SK-N-SH (cell line): ENCODE results near the gene FXR2.

Experiments used
- ELF1 ChIP-seq: IDR thresholded peaks from 2 replicates; pipeline ENCODE4 v1.4.0; 2012
- FOXM1 ChIP-seq: IDR thresholded peaks from 2 replicates; pipeline ENCODE4 v1.4.0; 2012; ENCODE audit warnings: low read depth, mild to moderate bottlenecking
- NFIC ChIP-seq: IDR thresholded peaks from 2 replicates; pipeline ENCODE4 v1.4.0; 2012; ENCODE audit warnings: borderline replicate concordance
- TF ChIP-seq, protein P1 (sequence below): fragments of 200-600 bp; sonication (generic); IDR thresholded peaks from 2 replicates; pipeline ENCODE4 v1.6.1; 2017; ENCODE audit warnings: antibody characterized with exemption, mild to moderate bottlenecking, moderate library complexity
- TF ChIP-seq, protein P2 (sequence below): IDR thresholded peaks from 2 replicates; pipeline ENCODE4 v1.4.0; 2012; ENCODE audit warnings: low read depth, borderline replicate concordance
- TF ChIP-seq, protein P3 (sequence below): IDR thresholded peaks from 2 replicates; pipeline ENCODE4 v1.4.0; 2012; ENCODE audit warnings: low read depth

DNA sequence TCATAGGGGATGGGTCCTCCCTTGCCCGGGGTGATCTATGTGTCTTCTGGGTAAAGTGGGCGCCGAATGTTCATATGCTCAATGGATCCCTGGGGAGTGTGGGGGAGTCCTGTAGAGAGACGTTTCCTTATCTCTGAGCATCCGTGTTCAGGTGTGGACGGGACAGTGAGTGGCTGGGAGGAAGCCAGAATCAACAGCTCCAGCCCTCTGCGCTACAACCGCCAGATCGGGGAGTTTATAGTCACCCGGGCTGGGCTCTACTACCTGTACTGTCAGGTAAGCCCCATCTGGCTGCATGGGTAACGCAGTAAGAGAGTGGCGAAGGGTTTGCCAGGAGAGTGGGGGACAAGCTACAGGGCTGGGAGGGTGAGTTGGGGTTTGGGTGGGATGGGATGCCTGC is 58.1 kb downstream of the FXR2 start:
- TF ChIP-seq, protein P1, sequence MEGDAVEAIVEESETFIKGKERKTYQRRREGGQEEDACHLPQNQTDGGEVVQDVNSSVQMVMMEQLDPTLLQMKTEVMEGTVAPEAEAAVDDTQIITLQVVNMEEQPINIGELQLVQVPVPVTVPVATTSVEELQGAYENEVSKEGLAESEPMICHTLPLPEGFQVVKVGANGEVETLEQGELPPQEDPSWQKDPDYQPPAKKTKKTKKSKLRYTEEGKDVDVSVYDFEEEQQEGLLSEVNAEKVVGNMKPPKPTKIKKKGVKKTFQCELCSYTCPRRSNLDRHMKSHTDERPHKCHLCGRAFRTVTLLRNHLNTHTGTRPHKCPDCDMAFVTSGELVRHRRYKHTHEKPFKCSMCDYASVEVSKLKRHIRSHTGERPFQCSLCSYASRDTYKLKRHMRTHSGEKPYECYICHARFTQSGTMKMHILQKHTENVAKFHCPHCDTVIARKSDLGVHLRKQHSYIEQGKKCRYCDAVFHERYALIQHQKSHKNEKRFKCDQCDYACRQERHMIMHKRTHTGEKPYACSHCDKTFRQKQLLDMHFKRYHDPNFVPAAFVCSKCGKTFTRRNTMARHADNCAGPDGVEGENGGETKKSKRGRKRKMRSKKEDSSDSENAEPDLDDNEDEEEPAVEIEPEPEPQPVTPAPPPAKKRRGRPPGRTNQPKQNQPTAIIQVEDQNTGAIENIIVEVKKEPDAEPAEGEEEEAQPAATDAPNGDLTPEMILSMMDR: no peak
- TF ChIP-seq ELF1 (no peak), NFIC (no peak), FOXM1 (no peak)
- TF ChIP-seq, protein P2, sequence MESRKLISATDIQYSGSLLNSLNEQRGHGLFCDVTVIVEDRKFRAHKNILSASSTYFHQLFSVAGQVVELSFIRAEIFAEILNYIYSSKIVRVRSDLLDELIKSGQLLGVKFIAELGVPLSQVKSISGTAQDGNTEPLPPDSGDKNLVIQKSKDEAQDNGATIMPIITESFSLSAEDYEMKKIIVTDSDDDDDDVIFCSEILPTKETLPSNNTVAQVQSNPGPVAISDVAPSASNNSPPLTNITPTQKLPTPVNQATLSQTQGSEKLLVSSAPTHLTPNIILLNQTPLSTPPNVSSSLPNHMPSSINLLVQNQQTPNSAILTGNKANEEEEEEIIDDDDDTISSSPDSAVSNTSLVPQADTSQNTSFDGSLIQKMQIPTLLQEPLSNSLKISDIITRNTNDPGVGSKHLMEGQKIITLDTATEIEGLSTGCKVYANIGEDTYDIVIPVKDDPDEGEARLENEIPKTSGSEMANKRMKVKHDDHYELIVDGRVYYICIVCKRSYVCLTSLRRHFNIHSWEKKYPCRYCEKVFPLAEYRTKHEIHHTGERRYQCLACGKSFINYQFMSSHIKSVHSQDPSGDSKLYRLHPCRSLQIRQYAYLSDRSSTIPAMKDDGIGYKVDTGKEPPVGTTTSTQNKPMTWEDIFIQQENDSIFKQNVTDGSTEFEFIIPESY: no peak
- TF ChIP-seq, protein P3, sequence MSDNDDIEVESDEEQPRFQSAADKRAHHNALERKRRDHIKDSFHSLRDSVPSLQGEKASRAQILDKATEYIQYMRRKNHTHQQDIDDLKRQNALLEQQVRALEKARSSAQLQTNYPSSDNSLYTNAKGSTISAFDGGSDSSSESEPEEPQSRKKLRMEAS: no peak
